Measurements from ENCODE around the gene GAB3. TPM values are rescaled to one million over a fixed set of nuclear protein-coding genes. Genes with fewer than 3 reads are reported as not detected.

Gene GAB3
- total RNA-seq, 1 experiment from 2014 or later = 0.72 TPM

DNA sequence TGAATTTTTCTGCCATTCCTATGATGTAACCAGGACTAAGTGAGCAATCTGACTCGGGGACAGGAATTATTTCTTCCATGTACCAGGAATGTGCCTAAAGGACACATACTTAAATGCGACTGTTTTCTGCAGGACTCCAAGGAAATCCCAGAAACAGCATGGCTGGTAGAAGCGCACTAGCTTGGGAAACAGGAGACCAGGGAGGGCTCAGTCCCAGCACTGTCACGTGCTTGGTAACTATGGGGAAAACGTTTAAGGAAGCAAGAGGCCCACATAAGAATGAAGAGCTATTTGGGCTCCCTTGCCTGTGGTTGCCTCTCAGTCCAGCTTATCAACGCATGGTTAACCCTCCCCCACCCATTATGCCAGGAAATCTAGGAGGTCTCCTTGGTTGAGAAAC is 34.8 kb upstream of the GAB3 start (continued):
- no peak for TF ChIP-seq ETV6 (CRISPR knock-in tag; IDR thresholded peaks at IDR 0.05)
- no peak for TF ChIP-seq TCF7 (CRISPR knock-in tag; IDR thresholded peaks at IDR 0.05; ENCODE audit: low read depth)
- TF ChIP-seq CREB1 (CRISPR knock-in tag; IDR thresholded peaks at IDR 0.05) = no peak
- no peak for TF ChIP-seq TEAD4 (CRISPR knock-in tag; IDR thresholded peaks at IDR 0.05)
- TF ChIP-seq, protein P1, sequence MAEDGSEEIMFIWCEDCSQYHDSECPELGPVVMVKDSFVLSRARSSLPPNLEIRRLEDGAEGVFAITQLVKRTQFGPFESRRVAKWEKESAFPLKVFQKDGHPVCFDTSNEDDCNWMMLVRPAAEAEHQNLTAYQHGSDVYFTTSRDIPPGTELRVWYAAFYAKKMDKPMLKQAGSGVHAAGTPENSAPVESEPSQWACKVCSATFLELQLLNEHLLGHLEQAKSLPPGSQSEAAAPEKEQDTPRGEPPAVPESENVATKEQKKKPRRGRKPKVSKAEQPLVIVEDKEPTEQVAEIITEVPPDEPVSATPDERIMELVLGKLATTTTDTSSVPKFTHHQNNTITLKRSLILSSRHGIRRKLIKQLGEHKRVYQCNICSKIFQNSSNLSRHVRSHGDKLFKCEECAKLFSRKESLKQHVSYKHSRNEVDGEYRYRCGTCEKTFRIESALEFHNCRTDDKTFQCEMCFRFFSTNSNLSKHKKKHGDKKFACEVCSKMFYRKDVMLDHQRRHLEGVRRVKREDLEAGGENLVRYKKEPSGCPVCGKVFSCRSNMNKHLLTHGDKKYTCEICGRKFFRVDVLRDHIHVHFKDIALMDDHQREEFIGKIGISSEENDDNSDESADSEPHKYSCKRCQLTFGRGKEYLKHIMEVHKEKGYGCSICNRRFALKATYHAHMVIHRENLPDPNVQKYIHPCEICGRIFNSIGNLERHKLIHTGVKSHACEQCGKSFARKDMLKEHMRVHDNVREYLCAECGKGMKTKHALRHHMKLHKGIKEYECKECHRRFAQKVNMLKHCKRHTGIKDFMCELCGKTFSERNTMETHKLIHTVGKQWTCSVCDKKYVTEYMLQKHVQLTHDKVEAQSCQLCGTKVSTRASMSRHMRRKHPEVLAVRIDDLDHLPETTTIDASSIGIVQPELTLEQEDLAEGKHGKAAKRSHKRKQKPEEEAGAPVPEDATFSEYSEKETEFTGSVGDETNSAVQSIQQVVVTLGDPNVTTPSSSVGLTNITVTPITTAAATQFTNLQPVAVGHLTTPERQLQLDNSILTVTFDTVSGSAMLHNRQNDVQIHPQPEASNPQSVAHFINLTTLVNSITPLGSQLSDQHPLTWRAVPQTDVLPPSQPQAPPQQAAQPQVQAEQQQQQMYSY (CRISPR knock-in tag; IDR thresholded peaks at IDR 0.05) = no peak
- TF ChIP-seq GTF2I (CRISPR knock-in tag; conservative IDR thresholded peaks at IDR 0.05) = no peak
- no peak for TF ChIP-seq ELF4 (CRISPR knock-in tag; IDR thresholded peaks at IDR 0.05; ENCODE audit: low read depth)
- TF ChIP-seq TP53 (CRISPR knock-in tag; IDR thresholded peaks at IDR 0.05) = no peak
- TF ChIP-seq OVOL2 (CRISPR knock-in tag; IDR thresholded peaks at IDR 0.05; ENCODE audit: borderline replicate concordance) = no peak
- TF ChIP-seq IRF2 (CRISPR knock-in tag; IDR thresholded peaks at IDR 0.05; ENCODE audit: borderline replicate concordance, low read depth) = no peak
- TF ChIP-seq ARID4B (CRISPR knock-in tag; IDR thresholded peaks at IDR 0.05; ENCODE audit: borderline replicate concordance) = no peak
- TF ChIP-seq, protein P2, sequence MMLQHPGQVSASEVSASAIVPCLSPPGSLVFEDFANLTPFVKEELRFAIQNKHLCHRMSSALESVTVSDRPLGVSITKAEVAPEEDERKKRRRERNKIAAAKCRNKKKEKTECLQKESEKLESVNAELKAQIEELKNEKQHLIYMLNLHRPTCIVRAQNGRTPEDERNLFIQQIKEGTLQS (CRISPR knock-in tag; conservative IDR thresholded peaks at IDR 0.05) = no peak

GRCh38 chrX:154784149-154784995 is 33.5 kb upstream of the GAB3 start:
- no peak overlapping the region for H3K27ac Mint-ChIP-seq
- H3K4me1 Mint-ChIP-seq = peaks cover 12% of the 10 kb centered on the region
- ChIA-PET POLR2A (no interaction called here), CTCF (no interaction called here)
- ATAC-seq = no peak
- no peaks in the 10 kb centered on the region; the same call in 1 of the 2 replicates for H3K27me3 Mint-ChIP-seq (ENCODE audit: low read depth)
- no peaks in the 10 kb centered on the region for H3K36me3 Mint-ChIP-seq
- DNase-seq (ENCODE audit: low spot score) = no peak
- H3K4me3 Mint-ChIP-seq = no peak overlapping the region
- no peaks in the 10 kb centered on the region for H3K9me3 Mint-ChIP-seq
- TF ChIP-seq MYBL2 (CRISPR knock-in tag; IDR thresholded peaks at IDR 0.05) (no peak), ETV6 (CRISPR knock-in tag; IDR thresholded peaks at IDR 0.05) (no peak), SOX15 (CRISPR knock-in tag; IDR thresholded peaks at IDR 0.05) (no peak), ZNF219 (CRISPR knock-in tag; IDR thresholded peaks at IDR 0.05; ENCODE audit: borderline replicate concordance) (no peak), IRF1 (CRISPR knock-in tag; IDR thresholded peaks at IDR 0.05) (no peak), AR (CRISPR knock-in tag; IDR thresholded peaks at IDR 0.05) (no peak), ZNF232 (CRISPR knock-in tag; IDR thresholded peaks at IDR 0.05) (no peak), ZNF416 (CRISPR knock-in tag; IDR thresholded peaks at IDR 0.05) (no peak)
- TF ChIP-seq, protein P3, sequence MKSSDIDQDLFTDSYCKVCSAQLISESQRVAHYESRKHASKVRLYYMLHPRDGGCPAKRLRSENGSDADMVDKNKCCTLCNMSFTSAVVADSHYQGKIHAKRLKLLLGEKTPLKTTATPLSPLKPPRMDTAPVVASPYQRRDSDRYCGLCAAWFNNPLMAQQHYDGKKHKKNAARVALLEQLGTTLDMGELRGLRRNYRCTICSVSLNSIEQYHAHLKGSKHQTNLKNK (CRISPR knock-in tag; IDR thresholded peaks at IDR 0.05) = no peak
- TF ChIP-seq, protein P4, sequence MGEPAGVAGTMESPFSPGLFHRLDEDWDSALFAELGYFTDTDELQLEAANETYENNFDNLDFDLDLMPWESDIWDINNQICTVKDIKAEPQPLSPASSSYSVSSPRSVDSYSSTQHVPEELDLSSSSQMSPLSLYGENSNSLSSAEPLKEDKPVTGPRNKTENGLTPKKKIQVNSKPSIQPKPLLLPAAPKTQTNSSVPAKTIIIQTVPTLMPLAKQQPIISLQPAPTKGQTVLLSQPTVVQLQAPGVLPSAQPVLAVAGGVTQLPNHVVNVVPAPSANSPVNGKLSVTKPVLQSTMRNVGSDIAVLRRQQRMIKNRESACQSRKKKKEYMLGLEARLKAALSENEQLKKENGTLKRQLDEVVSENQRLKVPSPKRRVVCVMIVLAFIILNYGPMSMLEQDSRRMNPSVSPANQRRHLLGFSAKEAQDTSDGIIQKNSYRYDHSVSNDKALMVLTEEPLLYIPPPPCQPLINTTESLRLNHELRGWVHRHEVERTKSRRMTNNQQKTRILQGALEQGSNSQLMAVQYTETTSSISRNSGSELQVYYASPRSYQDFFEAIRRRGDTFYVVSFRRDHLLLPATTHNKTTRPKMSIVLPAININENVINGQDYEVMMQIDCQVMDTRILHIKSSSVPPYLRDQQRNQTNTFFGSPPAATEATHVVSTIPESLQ (CRISPR knock-in tag; IDR thresholded peaks at IDR 0.05) = no peak

Data from WTC11 (cell line).